ENCODE results near the gene LOC128125822.

LOC128125822 gene

DNA sequence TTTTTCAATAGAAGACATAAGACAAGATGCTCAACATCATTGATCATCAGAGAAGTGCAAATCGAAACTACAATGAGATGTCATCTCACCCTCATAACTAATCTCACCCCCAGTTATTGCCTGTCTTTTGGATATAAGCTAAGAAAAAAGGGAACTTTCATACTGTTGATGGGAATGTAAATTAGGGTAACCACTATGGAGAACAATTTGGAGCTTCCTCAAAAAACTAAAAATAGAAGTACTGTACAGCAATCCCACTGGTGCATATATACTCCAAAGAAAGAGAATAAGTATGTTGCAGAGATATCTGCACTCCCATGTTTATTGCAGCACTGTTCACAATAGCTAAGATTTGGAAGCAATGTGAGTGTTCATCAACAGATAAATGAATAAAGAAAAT is 37.0 kb downstream of the LOC128125822 start (continued):
- no peak for TF ChIP-seq JUND (IDR thresholded peaks at IDR 0.05)
- TF ChIP-seq, protein P1, sequence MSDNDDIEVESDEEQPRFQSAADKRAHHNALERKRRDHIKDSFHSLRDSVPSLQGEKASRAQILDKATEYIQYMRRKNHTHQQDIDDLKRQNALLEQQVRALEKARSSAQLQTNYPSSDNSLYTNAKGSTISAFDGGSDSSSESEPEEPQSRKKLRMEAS (IDR thresholded peaks at IDR 0.05): no peak
- no peak for TF ChIP-seq EZH2 (IDR thresholded peaks at IDR 0.05)
- TF ChIP-seq, protein P2, sequence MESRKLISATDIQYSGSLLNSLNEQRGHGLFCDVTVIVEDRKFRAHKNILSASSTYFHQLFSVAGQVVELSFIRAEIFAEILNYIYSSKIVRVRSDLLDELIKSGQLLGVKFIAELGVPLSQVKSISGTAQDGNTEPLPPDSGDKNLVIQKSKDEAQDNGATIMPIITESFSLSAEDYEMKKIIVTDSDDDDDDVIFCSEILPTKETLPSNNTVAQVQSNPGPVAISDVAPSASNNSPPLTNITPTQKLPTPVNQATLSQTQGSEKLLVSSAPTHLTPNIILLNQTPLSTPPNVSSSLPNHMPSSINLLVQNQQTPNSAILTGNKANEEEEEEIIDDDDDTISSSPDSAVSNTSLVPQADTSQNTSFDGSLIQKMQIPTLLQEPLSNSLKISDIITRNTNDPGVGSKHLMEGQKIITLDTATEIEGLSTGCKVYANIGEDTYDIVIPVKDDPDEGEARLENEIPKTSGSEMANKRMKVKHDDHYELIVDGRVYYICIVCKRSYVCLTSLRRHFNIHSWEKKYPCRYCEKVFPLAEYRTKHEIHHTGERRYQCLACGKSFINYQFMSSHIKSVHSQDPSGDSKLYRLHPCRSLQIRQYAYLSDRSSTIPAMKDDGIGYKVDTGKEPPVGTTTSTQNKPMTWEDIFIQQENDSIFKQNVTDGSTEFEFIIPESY (IDR thresholded peaks at IDR 0.05; ENCODE audit: extremely low read depth, insufficient replicate concordance, low read length): no peak
- TF ChIP-seq, protein P3, sequence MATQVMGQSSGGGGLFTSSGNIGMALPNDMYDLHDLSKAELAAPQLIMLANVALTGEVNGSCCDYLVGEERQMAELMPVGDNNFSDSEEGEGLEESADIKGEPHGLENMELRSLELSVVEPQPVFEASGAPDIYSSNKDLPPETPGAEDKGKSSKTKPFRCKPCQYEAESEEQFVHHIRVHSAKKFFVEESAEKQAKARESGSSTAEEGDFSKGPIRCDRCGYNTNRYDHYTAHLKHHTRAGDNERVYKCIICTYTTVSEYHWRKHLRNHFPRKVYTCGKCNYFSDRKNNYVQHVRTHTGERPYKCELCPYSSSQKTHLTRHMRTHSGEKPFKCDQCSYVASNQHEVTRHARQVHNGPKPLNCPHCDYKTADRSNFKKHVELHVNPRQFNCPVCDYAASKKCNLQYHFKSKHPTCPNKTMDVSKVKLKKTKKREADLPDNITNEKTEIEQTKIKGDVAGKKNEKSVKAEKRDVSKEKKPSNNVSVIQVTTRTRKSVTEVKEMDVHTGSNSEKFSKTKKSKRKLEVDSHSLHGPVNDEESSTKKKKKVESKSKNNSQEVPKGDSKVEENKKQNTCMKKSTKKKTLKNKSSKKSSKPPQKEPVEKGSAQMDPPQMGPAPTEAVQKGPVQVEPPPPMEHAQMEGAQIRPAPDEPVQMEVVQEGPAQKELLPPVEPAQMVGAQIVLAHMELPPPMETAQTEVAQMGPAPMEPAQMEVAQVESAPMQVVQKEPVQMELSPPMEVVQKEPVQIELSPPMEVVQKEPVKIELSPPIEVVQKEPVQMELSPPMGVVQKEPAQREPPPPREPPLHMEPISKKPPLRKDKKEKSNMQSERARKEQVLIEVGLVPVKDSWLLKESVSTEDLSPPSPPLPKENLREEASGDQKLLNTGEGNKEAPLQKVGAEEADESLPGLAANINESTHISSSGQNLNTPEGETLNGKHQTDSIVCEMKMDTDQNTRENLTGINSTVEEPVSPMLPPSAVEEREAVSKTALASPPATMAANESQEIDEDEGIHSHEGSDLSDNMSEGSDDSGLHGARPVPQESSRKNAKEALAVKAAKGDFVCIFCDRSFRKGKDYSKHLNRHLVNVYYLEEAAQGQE (IDR thresholded peaks at IDR 0.05; ENCODE audit: low read depth): no peak

DNA sequence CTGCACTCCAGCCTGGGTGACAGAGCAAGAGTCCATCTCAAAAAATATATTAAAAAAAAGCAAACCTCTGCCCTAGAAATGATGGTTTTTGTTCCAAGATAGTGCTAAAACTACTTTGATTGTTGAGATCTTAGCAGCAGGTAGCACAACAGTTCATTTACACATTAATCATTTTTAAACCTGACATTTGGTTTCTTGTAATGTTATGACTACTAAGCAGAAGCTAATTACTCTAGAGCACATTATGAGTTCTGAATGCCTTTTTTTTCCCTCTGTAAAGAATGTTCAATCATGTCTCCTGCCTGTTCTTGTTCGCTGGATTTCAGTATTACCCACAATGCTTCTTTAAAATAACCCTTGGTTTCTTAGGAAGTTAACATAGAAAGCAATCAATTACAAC is 38.7 kb downstream of the LOC128125822 start:
- no peak overlapping the region for H3K4me2 ChIP-seq (ENCODE audit: low read length)
- CTCF ChIA-PET: no interaction called here
- TF ChIP-seq ZNF274 (IDR thresholded peaks at IDR 0.05; ENCODE audit: low read depth, low read length) (no peak), POLR2AphosphoS5 (IDR thresholded peaks at IDR 0.05; ENCODE audit: low read depth, low read length) (no peak), EGR1 (IDR thresholded peaks at IDR 0.05; ENCODE audit: low read depth) (no peak), ZFX (IDR thresholded peaks at IDR 0.05) (no peak), YY1 (IDR thresholded peaks at IDR 0.05; ENCODE audit: extremely low read depth, insufficient replicate concordance, low read depth, low read length) (no peak), JUND (IDR thresholded peaks at IDR 0.05) (no peak), ELF1 (IDR thresholded peaks at IDR 0.05; ENCODE audit: borderline replicate concordance, low read depth) (no peak), SRF (IDR thresholded peaks at IDR 0.05; ENCODE audit: low read depth) (no peak), FOSL1 (IDR thresholded peaks at IDR 0.05; ENCODE audit: low read depth) (no peak), CEBPB (IDR thresholded peaks at IDR 0.05; ENCODE audit: low read depth) (no peak)
- TF ChIP-seq, protein P3 (IDR thresholded peaks at IDR 0.05; ENCODE audit: low read depth): no peak
- TF ChIP-seq, protein P1 (IDR thresholded peaks at IDR 0.05): no peak

More for the DNA sequence above, 38.7 kb downstream of the LOC128125822 start:
- no peaks in the 10 kb centered on the region for H4K20me1 ChIP-seq (ENCODE audit: insufficient read depth)
- ChIA-PET RAD21 (ENCODE audit: low non-redundant PET in 1 of 2, low total read pairs in 2 of 2, uncharacterized antibody in 2 of 2, unreplicated experiment in 2 of 2) (no interaction called here), POLR2A (no interaction called here)
- H3K36me3 ChIP-seq (ENCODE audit: control insufficient read depth in 1 of 2, insufficient read depth in 2 of 2, low read length in 2 of 2): no peaks in the 10 kb centered on the region
- no peak for DNase-seq (ENCODE audit: low read depth, low spot score)
- H3K4me1 ChIP-seq (ENCODE audit: control insufficient read depth in 1 of 2, insufficient read depth in 2 of 2, low read length in 2 of 2): no peaks in the 10 kb centered on the region
- H3K4me3 ChIP-seq (replicated peaks in 1 of 2; ENCODE audit: low read depth in 1 of 2, low read length in 2 of 2): no peak overlapping the region
- ATAC-seq: no peak
- H2AFZ ChIP-seq (ENCODE audit: low read depth, low read length, poor library complexity, severe bottlenecking): no peak overlapping the region
- no peaks in the 10 kb centered on the region for H3K79me2 ChIP-seq (ENCODE audit: insufficient read depth, low read length)
- no peak overlapping the region for H3K9ac ChIP-seq (ENCODE audit: low read length)
- intact Hi-C loops (cut with micrococcal nuclease): no loop called here
- no TSS peak for BruUV-seq (replicated peaks)
- H3K9me2 ChIP-seq (ENCODE audit: insufficient read depth): no peaks in the 10 kb centered on the region
- H3K9me3 ChIP-seq (ENCODE audit: control insufficient read depth in 1 of 2, insufficient read depth in 1 of 2, low read depth in 1 of 2, low read length in 2 of 2): no peaks in the 10 kb centered on the region
- no peaks in the 10 kb centered on the region for H3K27me3 ChIP-seq (ENCODE audit: insufficient read depth, low read length)
- no peak overlapping the region for H3K27ac ChIP-seq (ENCODE audit: low read depth, low read length)

All from HCT116 (cell line).